CD4-positive, alpha-beta memory T cell (primary cell): Measurements from ENCODE around the gene ARHGEF11. TPM values are rescaled to one million over a fixed set of nuclear protein-coding genes. Genes with fewer than 3 reads are reported as not detected.

Experiments used
- CTCF ChIA-PET: fragments of 350-600 bp; sonication (Branson Sonifier 250); formaldehyde crosslinking; loops from one replicate; lab custom pipeline; 2021; ENCODE audit warnings: inconsistent platforms; ENCODE audit not compliant: partially characterized antibody; lab: Charles Lee
- POLR2A ChIA-PET: fragments of 350-600 bp; sonication (Branson Sonifier 250); formaldehyde crosslinking; loops from one replicate; lab custom pipeline; 2021; ENCODE audit not compliant: partially characterized antibody; lab: Charles Lee
- DNase-seq, 5 donors: peaks; one replicate each; pipeline versions ENCODE4 v3.0.0 to v3.0.0-alpha.2; 2020 to 2022; ENCODE audit warnings: mixed read lengths in 1 of 5
- H3K27ac ChIP-seq: one replicate; pipeline ENCODE4 v1.7.0; 2013; ENCODE audit warnings: low read depth, low read length
- H3K27me3 ChIP-seq: 2 replicates; pipeline ENCODE4 v1.7.0; 2013; ENCODE audit warnings: mild to moderate bottlenecking, low read length, moderate library complexity; ENCODE audit not compliant: insufficient read depth
- H3K36me3 ChIP-seq: 2 replicates; pipeline ENCODE4 v1.7.0; 2013; ENCODE audit warnings: mild to moderate bottlenecking, low read length, moderate library complexity; ENCODE audit not compliant: insufficient read depth
- H3K4me1 ChIP-seq: 2 replicates; pipeline ENCODE4 v1.7.0; 2013; ENCODE audit warnings: mild to moderate bottlenecking, low read length, moderate library complexity; ENCODE audit not compliant: insufficient read depth
- H3K4me3 ChIP-seq, 2 donors: one replicate each; pipeline ENCODE4 v1.7.0; 2013; ENCODE audit warnings: low read length in 2 of 2, mild to moderate bottlenecking in 1 of 2
- H3K9me3 ChIP-seq, 2 donors: one replicate each; pipeline ENCODE4 v1.7.0; 2013; ENCODE audit warnings: low read length in 2 of 2, control low read depth in 1 of 2; ENCODE audit not compliant: control insufficient read depth in 1 of 2
- H3K27ac Mint-ChIP-seq, 7 donors: one replicate each; pipeline ENCODE4 v1.8.0; 2020 to 2021; ENCODE audit warnings: mixed read lengths in 7 of 7, mild to moderate bottlenecking in 6 of 7, inconsistent platforms in 3 of 7, moderate library complexity in 3 of 7
- H3K27me3 Mint-ChIP-seq, 2 donors: one replicate each; pipeline ENCODE4 v1.8.0; 2020 to 2021; ENCODE audit warnings: mixed read lengths in 2 of 2
- H3K36me3 Mint-ChIP-seq, 2 donors: one replicate each; pipeline ENCODE4 v1.8.0; 2020 to 2021; ENCODE audit warnings: mixed read lengths in 2 of 2, inconsistent platforms in 1 of 2, mild to moderate bottlenecking in 1 of 2
- H3K4me1 Mint-ChIP-seq, 4 donors: one replicate each; pipeline ENCODE4 v1.8.0; 2020 to 2021; ENCODE audit warnings: mixed read lengths in 4 of 4, mild to moderate bottlenecking in 1 of 4
- H3K4me3 Mint-ChIP-seq, 8 donors: one replicate each; pipeline ENCODE4 v1.8.0; 2020 to 2021; ENCODE audit warnings: mixed read lengths in 8 of 8, mild to moderate bottlenecking in 7 of 8, moderate library complexity in 6 of 8, inconsistent platforms in 3 of 8
- H3K9me3 Mint-ChIP-seq, 8 donors: one replicate each; pipeline ENCODE4 v1.8.0; 2020 to 2021; ENCODE audit warnings: mixed read lengths in 8 of 8, mild to moderate bottlenecking in 5 of 8, inconsistent platforms in 3 of 8, moderate library complexity in 1 of 8
- intact Hi-C: fragments of 100-400 bp; cut with micrococcal nuclease; formaldehyde crosslinking; loops from one replicate; pipeline ENCODE4 v1.15.1; 2023
- polyA plus RNA-seq, 2 donors: library from polyadenylated mRNA; unstranded; fragments of 300-500 nt; fragmentation: Illumina TruSeq; gene quantifications; one replicate each; pipeline ENCODE4 v1.2.3, GENCODE V29; 2021
- total RNA-seq, 2 experiments: library from RNA; stranded (reverse); gene quantifications; one replicate each; pipeline ENCODE4 v1.2.3, GENCODE V29; 2021

Gene ARHGEF11
- total and polyA plus RNA-seq, 4 experiments from 2014 or later = 7.9 to 24.1 (median 20.9) TPM

- intact Hi-C loops = loop anchor here (1.0 kb wide), 1 partner anchor 60 kb away; no protein-coding TSS in a partner anchor
- POLR2A ChIA-PET = interaction anchor here (0.7 kb wide), 1 partner anchor 60 kb away, joined by 3 read pairs; no protein-coding TSS in a partner anchor
- no peak overlapping the region for H3K4me3 Mint-ChIP-seq
- no peaks in the 10 kb centered on the region for H3K36me3 Mint-ChIP-seq
- H3K4me1 ChIP-seq = no peaks in the 10 kb centered on the region
- H3K9me3 ChIP-seq = no peaks in the 10 kb centered on the region
- H3K27ac ChIP-seq = no peak overlapping the region
- CTCF ChIA-PET = interaction anchor here (0.7 to 4.7 kb wide), 12 partner anchors 12 to 164 kb away, joined by 3 to 38 read pairs (median 4); no protein-coding TSS in a partner anchor
- H3K27ac Mint-ChIP-seq = peak overlapping the region in 1 of 7 donors; percentile 48
- no peaks in the 10 kb centered on the region for H3K36me3 ChIP-seq
- no peak overlapping the region for H3K4me3 ChIP-seq
- H3K4me1 Mint-ChIP-seq = peaks cover 0 to 2% (median under 1%) of the 10 kb centered on the region in 4 donors
- H3K27me3 ChIP-seq = peaks cover 4% of the 10 kb centered on the region
- DNase-seq = peak; percentile 36 to 52 (median 46)
- H3K9me3 Mint-ChIP-seq = no peaks in the 10 kb centered on the region
- peaks cover 11 to 24% of the 10 kb centered on the region in 2 donors for H3K27me3 Mint-ChIP-seq
These were observed 135.2 kb downstream of the ARHGEF11 start for GRCh38 chr1:156910309-156910782.

- H3K27me3 ChIP-seq = peaks cover 4% of the 10 kb centered on the region
- Mint-ChIP-seq H3K9me3 (no peaks in the 10 kb centered on the region), H3K27ac (no peak overlapping the region), H3K4me3 (no peak overlapping the region), H3K27me3 (peaks cover 10 to 22% of the 10 kb centered on the region in 2 donors), H3K36me3 (no peaks in the 10 kb centered on the region), H3K4me1 (peaks cover 0 to 2% (median under 1%) of the 10 kb centered on the region in 4 donors)
- no peak for DNase-seq
- no peak overlapping the region for H3K4me3 ChIP-seq
- H3K4me1 ChIP-seq = no peaks in the 10 kb centered on the region
- POLR2A ChIA-PET = no interaction called here
- intact Hi-C loops = loop anchor here (1.0 kb wide), 1 partner anchor 61 kb away; no protein-coding TSS in a partner anchor
- CTCF ChIA-PET = interaction anchor here (0.8 to 4.7 kb wide), 5 partner anchors 19 to 165 kb away, joined by 3 to 38 read pairs (median 3); no protein-coding TSS in a partner anchor
- H3K27ac ChIP-seq = no peak overlapping the region
- no peaks in the 10 kb centered on the region for H3K9me3 ChIP-seq
- H3K36me3 ChIP-seq = no peaks in the 10 kb centered on the region
These were observed 135.9 kb downstream of the ARHGEF11 start for GRCh38 chr1:156909671-156910070.

GRCh38 chr1:156908955-156909354 lies 136.6 kb downstream of the ARHGEF11 start:
- no peak overlapping the region for H3K4me3 Mint-ChIP-seq
- H3K9me3 ChIP-seq = no peaks in the 10 kb centered on the region
- ChIA-PET POLR2A (no interaction called here), CTCF (interaction anchor here (0.8 to 4.7 kb wide), 5 partner anchors 19 to 165 kb away, joined by 3 to 38 read pairs (median 4); no protein-coding TSS in a partner anchor)
- DNase-seq = peak in 1 of 5 donors; percentile 22
- H3K9me3 Mint-ChIP-seq = no peaks in the 10 kb centered on the region
- no peak overlapping the region for H3K27ac ChIP-seq
- no peak overlapping the region for H3K4me3 ChIP-seq
- no peaks in the 10 kb centered on the region for H3K36me3 Mint-ChIP-seq
- H3K27me3 Mint-ChIP-seq = peaks cover 8 to 18% of the 10 kb centered on the region in 2 donors
- peaks cover 0 to 2% (median under 1%) of the 10 kb centered on the region in 4 donors for H3K4me1 Mint-ChIP-seq
- no peaks in the 10 kb centered on the region for H3K4me1 ChIP-seq
- H3K27me3 ChIP-seq = peaks cover 4% of the 10 kb centered on the region
- H3K27ac Mint-ChIP-seq = peak overlapping the region in 1 of 7 donors; percentile 72
- no peaks in the 10 kb centered on the region for H3K36me3 ChIP-seq
- intact Hi-C loops = no loop called here

GRCh38 chr1:156908541-156908940 lies 137.0 kb downstream of the ARHGEF11 start:
- H3K9me3 Mint-ChIP-seq = no peaks in the 10 kb centered on the region
- peaks cover 8 to 19% of the 10 kb centered on the region in 2 donors for H3K27me3 Mint-ChIP-seq
- ChIA-PET CTCF (interaction anchor here (1.6 kb wide), 1 partner anchor 49 kb away, joined by 4 read pairs; no protein-coding TSS in a partner anchor), POLR2A (no interaction called here)
- Histone ChIP-seq H3K4me3 (no peak overlapping the region), H3K36me3 (no peaks in the 10 kb centered on the region), H3K27ac (no peak overlapping the region), H3K9me3 (no peaks in the 10 kb centered on the region), H3K27me3 (peaks cover 4% of the 10 kb centered on the region), H3K4me1 (no peaks in the 10 kb centered on the region)
- DNase-seq = peak in 1 of 5 donors; percentile 20
- no peak overlapping the region for H3K4me3 Mint-ChIP-seq
- peaks cover 0 to 2% (median under 1%) of the 10 kb centered on the region in 4 donors for H3K4me1 Mint-ChIP-seq
- peak overlapping the region in 1 of 7 donors; percentile 72 for H3K27ac Mint-ChIP-seq
- intact Hi-C loops = no loop called here
- no peaks in the 10 kb centered on the region for H3K36me3 Mint-ChIP-seq

- H3K27ac ChIP-seq = no peak overlapping the region
- peak overlapping the region in 1 of 7 donors; percentile 27 for H3K27ac Mint-ChIP-seq
- peaks cover 8 to 24% of the 10 kb centered on the region in 2 donors for H3K27me3 Mint-ChIP-seq
These were observed 139.2 kb downstream of the ARHGEF11 start for GRCh38 chr1:156906206-156906906.

GRCh38 chr1:156905651-156906050 lies 139.9 kb downstream of the ARHGEF11 start:
- Mint-ChIP-seq H3K36me3 (no peaks in the 10 kb centered on the region), H3K27me3 (peaks cover 8 to 25% of the 10 kb centered on the region in 2 donors), H3K9me3 (no peaks in the 10 kb centered on the region), H3K27ac (peak overlapping the region in 1 of 7 donors; percentile 51), H3K4me1 (peaks cover 0 to 2% (median under 1%) of the 10 kb centered on the region in 4 donors), H3K4me3 (no peak overlapping the region)
- ChIA-PET CTCF (no interaction called here), POLR2A (no interaction called here)
- Histone ChIP-seq H3K9me3 (no peaks in the 10 kb centered on the region), H3K27ac (no peak overlapping the region), H3K4me3 (no peak overlapping the region), H3K36me3 (no peaks in the 10 kb centered on the region), H3K27me3 (peaks cover 3% of the 10 kb centered on the region), H3K4me1 (no peaks in the 10 kb centered on the region)
- intact Hi-C loops = no loop called here
- no peak for DNase-seq

More at GRCh38 chr1:156906206-156906906, 139.2 kb downstream of the ARHGEF11 start:
- CTCF ChIA-PET = no interaction called here
- intact Hi-C loops = no loop called here
- Histone ChIP-seq H3K4me3 (no peak overlapping the region), H3K9me3 (no peaks in the 10 kb centered on the region), H3K4me1 (no peaks in the 10 kb centered on the region), H3K27me3 (peaks cover 4% of the 10 kb centered on the region), H3K36me3 (no peaks in the 10 kb centered on the region)
- POLR2A ChIA-PET = no interaction called here
- Mint-ChIP-seq H3K4me3 (no peak overlapping the region), H3K4me1 (peaks cover 0 to 2% (median under 1%) of the 10 kb centered on the region in 4 donors), H3K36me3 (no peaks in the 10 kb centered on the region), H3K9me3 (no peaks in the 10 kb centered on the region)
- no peak for DNase-seq

GRCh38 chr1:156905176-156905575 lies 140.4 kb downstream of the ARHGEF11 start:
- H3K4me3 Mint-ChIP-seq = no peak overlapping the region

More at GRCh38 chr1:156905176-156905575, 140.4 kb downstream of the ARHGEF11 start:
- no peak for DNase-seq
- no peak overlapping the region for H3K4me3 ChIP-seq
- Mint-ChIP-seq H3K9me3 (no peaks in the 10 kb centered on the region), H3K27me3 (peaks cover 8 to 24% of the 10 kb centered on the region in 2 donors), H3K27ac (peak overlapping the region in 1 of 7 donors; percentile 51), H3K36me3 (no peaks in the 10 kb centered on the region), H3K4me1 (peaks cover 0 to 2% (median under 1%) of the 10 kb centered on the region in 4 donors)
- no peaks in the 10 kb centered on the region for H3K36me3 ChIP-seq
- H3K9me3 ChIP-seq = no peaks in the 10 kb centered on the region
- CTCF ChIA-PET = no interaction called here
- intact Hi-C loops = no loop called here
- H3K27ac ChIP-seq = no peak overlapping the region
- no peaks in the 10 kb centered on the region for H3K27me3 ChIP-seq
- POLR2A ChIA-PET = no interaction called here
- no peaks in the 10 kb centered on the region for H3K4me1 ChIP-seq
